ENCODE results near the gene SDK2.

The SDK2 gene

DNA sequence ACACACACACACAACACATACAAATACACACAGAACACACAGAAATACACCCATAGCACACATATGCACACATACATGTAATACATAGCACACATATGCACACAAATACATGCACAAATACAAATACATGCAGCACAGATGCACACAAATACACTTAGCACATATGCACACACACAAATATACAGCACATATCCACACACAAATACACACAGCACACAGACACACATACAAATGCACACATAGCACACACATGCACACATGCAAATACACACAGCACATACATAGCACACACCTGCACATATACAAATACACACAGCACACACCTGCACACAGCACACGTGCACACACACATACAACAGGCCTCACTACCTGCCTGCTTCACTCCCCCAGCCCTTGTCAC, 49.6 kb downstream of the SDK2 start:
- Histone ChIP-seq H2AK5ac (ENCODE audit: low read depth, low read length) (no peak overlapping the region), H3K4ac (ENCODE audit: low read length) (no peak overlapping the region), H3K27me3 (ENCODE audit: control insufficient read depth in 3 of 3, insufficient read depth in 3 of 3, low read depth in 1 of 3, low read length in 3 of 3) (no peaks in the 10 kb centered on the region), H3K9ac (ENCODE audit: low read depth, low read length, poor library complexity) (no peak overlapping the region), H2BK15ac (ENCODE audit: low read length) (no peak overlapping the region), H2BK12ac (ENCODE audit: low read length) (no peak overlapping the region), H3K18ac (ENCODE audit: low read length) (no peak overlapping the region), H3K4me1 (ENCODE audit: control insufficient read depth in 2 of 2, insufficient read depth in 1 of 2, low read depth in 1 of 2, low read length in 2 of 2) (peaks cover 10 to 18% of the 10 kb centered on the region in 2 donors), H2BK5ac (ENCODE audit: low read length) (no peak overlapping the region), H3K14ac (ENCODE audit: low read length) (no peak overlapping the region), H3K36me3 (replicated peaks in 1 of 2; ENCODE audit: control insufficient read depth in 2 of 2, insufficient read depth in 2 of 2, low read length in 2 of 2) (peaks cover 0 to 3% of the 10 kb centered on the region in 2 donors), H3K23ac (ENCODE audit: low read depth, low read length, poor library complexity) (no peak overlapping the region), H3K4me2 (ENCODE audit: insufficient read depth, low read length, poor library complexity, severe bottlenecking) (no peak overlapping the region), H3K79me1 (ENCODE audit: low read depth, low read length) (peaks cover 22% of the 10 kb centered on the region), H2AFZ (ENCODE audit: low read length) (no peak overlapping the region), H4K91ac (ENCODE audit: low read depth, low read length, poor library complexity) (no peak overlapping the region), H3K4me3 (ENCODE audit: low read length in 2 of 2) (peak overlapping the region in 1 of 2 donors; percentile 21), H3K9me3 (replicated peaks in 1 of 2; ENCODE audit: control insufficient read depth in 2 of 2, insufficient read depth in 1 of 2, low read depth in 1 of 2, low read length in 2 of 2) (no peaks in the 10 kb centered on the region), H2BK120ac (ENCODE audit: low read depth, low read length) (no peak overlapping the region), H3K27ac (replicated peaks; ENCODE audit: low read length) (no peak overlapping the region), H4K8ac (ENCODE audit: low read depth, low read length) (no peak overlapping the region)
- no peak for DNase-seq (ENCODE audit: low spot score)
- no CpG with 5 or more reads among the region's 1 CpG for WGBS, 2 donors (ENCODE audit: extremely low coverage in 2 of 2, insufficient read length in 2 of 2, insufficient replicate concordance in 1 of 2)

GRCh38 chr17:73594025-73594424, 50.2 kb downstream of the SDK2 start:
- H3K23ac ChIP-seq (ENCODE audit: low read depth, low read length, poor library complexity) = no peak overlapping the region
- no peak overlapping the region for H4K8ac ChIP-seq (ENCODE audit: low read depth, low read length)
- no peak overlapping the region for H3K14ac ChIP-seq (ENCODE audit: low read length)
- H2BK5ac ChIP-seq (ENCODE audit: low read length) = no peak overlapping the region
- H3K9me3 ChIP-seq (replicated peaks in 1 of 2; ENCODE audit: control insufficient read depth in 2 of 2, insufficient read depth in 1 of 2, low read depth in 1 of 2, low read length in 2 of 2) = no peaks in the 10 kb centered on the region
- H2BK15ac ChIP-seq (ENCODE audit: low read length) = no peak overlapping the region
- H3K9ac ChIP-seq (ENCODE audit: low read depth, low read length, poor library complexity) = no peak overlapping the region
- H3K79me1 ChIP-seq (ENCODE audit: low read depth, low read length) = peaks cover 22% of the 10 kb centered on the region
- H3K4me3 ChIP-seq (ENCODE audit: low read length in 2 of 2) = no peak overlapping the region
- no peak overlapping the region for H4K91ac ChIP-seq (ENCODE audit: low read depth, low read length, poor library complexity)
- H3K27ac ChIP-seq (replicated peaks; ENCODE audit: low read length) = no peak overlapping the region
- H2AFZ ChIP-seq (ENCODE audit: low read length) = no peak overlapping the region
- WGBS, 2 donors (ENCODE audit: extremely low coverage in 2 of 2, insufficient read length in 2 of 2, insufficient replicate concordance in 1 of 2) = no CpG with 5 or more reads among the region's 7 CpGs
- no peak overlapping the region for H2AK5ac ChIP-seq (ENCODE audit: low read depth, low read length)
- peaks cover 0 to 3% of the 10 kb centered on the region in 2 donors for H3K36me3 ChIP-seq (replicated peaks in 1 of 2; ENCODE audit: control insufficient read depth in 2 of 2, insufficient read depth in 2 of 2, low read length in 2 of 2)
- H3K27me3 ChIP-seq (ENCODE audit: control insufficient read depth in 3 of 3, insufficient read depth in 3 of 3, low read depth in 1 of 3, low read length in 3 of 3) = no peaks in the 10 kb centered on the region
- peaks cover 12 to 21% of the 10 kb centered on the region in 2 donors for H3K4me1 ChIP-seq (ENCODE audit: control insufficient read depth in 2 of 2, insufficient read depth in 1 of 2, low read depth in 1 of 2, low read length in 2 of 2)
- no peak overlapping the region for H3K4me2 ChIP-seq (ENCODE audit: insufficient read depth, low read length, poor library complexity, severe bottlenecking)
- no peak for DNase-seq (ENCODE audit: low spot score)
- H3K4ac ChIP-seq (ENCODE audit: low read length) = no peak overlapping the region
- no peak overlapping the region for H2BK120ac ChIP-seq (ENCODE audit: low read depth, low read length)
- no peak overlapping the region for H2BK12ac ChIP-seq (ENCODE audit: low read length)
- H3K18ac ChIP-seq (ENCODE audit: low read length) = no peak overlapping the region

GRCh38 chr17:73593249-73593965, 50.8 kb downstream of the SDK2 start:
- no peaks in the 10 kb centered on the region for H3K27me3 ChIP-seq (ENCODE audit: control insufficient read depth in 3 of 3, insufficient read depth in 3 of 3, low read depth in 1 of 3, low read length in 3 of 3)
- H3K27ac ChIP-seq (replicated peaks; ENCODE audit: low read length) = no peak overlapping the region
- H3K4me2 ChIP-seq (ENCODE audit: insufficient read depth, low read length, poor library complexity, severe bottlenecking) = no peak overlapping the region
- H3K79me1 ChIP-seq (ENCODE audit: low read depth, low read length) = peaks cover 23% of the 10 kb centered on the region
- peaks cover 12 to 24% of the 10 kb centered on the region in 2 donors for H3K4me1 ChIP-seq (ENCODE audit: control insufficient read depth in 2 of 2, insufficient read depth in 1 of 2, low read depth in 1 of 2, low read length in 2 of 2)
- H3K36me3 ChIP-seq (replicated peaks in 1 of 2; ENCODE audit: control insufficient read depth in 2 of 2, insufficient read depth in 2 of 2, low read length in 2 of 2) = peaks cover 0 to 3% of the 10 kb centered on the region in 2 donors
- H4K8ac ChIP-seq (ENCODE audit: low read depth, low read length) = no peak overlapping the region
- DNase-seq (ENCODE audit: low spot score) = no peak
- no peak overlapping the region for H3K9ac ChIP-seq (ENCODE audit: low read depth, low read length, poor library complexity)
- no peak overlapping the region for H4K91ac ChIP-seq (ENCODE audit: low read depth, low read length, poor library complexity)
- no peak overlapping the region for H2BK5ac ChIP-seq (ENCODE audit: low read length)
- no peak overlapping the region for H2BK15ac ChIP-seq (ENCODE audit: low read length)
- no peak overlapping the region for H3K4ac ChIP-seq (ENCODE audit: low read length)
- no peak overlapping the region for H2AK5ac ChIP-seq (ENCODE audit: low read depth, low read length)
- no peak overlapping the region for H3K14ac ChIP-seq (ENCODE audit: low read length)
- H3K4me3 ChIP-seq (ENCODE audit: low read length in 2 of 2) = no peak overlapping the region
- H2BK12ac ChIP-seq (ENCODE audit: low read length) = no peak overlapping the region
- H2BK120ac ChIP-seq (ENCODE audit: low read depth, low read length) = no peak overlapping the region
- H2AFZ ChIP-seq (ENCODE audit: low read length) = no peak overlapping the region
- H3K9me3 ChIP-seq (replicated peaks in 1 of 2; ENCODE audit: control insufficient read depth in 2 of 2, insufficient read depth in 1 of 2, low read depth in 1 of 2, low read length in 2 of 2) = no peaks in the 10 kb centered on the region
- peak overlapping the region; percentile 7 for H3K18ac ChIP-seq (ENCODE audit: low read length)
- H3K23ac ChIP-seq (ENCODE audit: low read depth, low read length, poor library complexity) = no peak overlapping the region
- no CpG with 5 or more reads among the region's 7 CpGs for WGBS, 2 donors (ENCODE audit: extremely low coverage in 2 of 2, insufficient read length in 2 of 2, insufficient replicate concordance in 1 of 2)

DNA sequence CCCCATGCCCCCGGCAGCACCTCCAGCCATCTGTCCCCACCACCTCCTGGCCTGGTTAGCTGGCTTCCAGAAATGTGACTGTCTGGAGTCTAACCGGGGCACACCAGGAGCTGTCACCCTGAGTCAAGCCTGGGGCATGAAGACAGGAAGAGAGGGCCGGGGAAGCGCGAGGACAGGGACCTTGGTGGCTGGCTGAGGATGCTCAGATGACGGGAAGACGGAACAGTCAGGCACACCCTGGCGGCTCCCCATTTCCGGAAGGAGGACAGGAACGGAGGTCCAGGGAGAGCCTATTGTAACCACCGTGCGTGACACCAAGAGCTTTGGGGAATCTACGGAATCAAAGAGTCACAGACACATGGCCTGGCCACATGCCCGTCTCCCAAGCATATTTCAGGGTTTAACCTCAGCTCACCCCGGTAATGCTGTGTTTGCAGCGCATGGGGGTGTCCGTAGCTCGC, 51.7 kb downstream of the SDK2 start:
- H3K27ac ChIP-seq (replicated peaks; ENCODE audit: low read length) = no peak overlapping the region
- no peak overlapping the region for H2BK15ac ChIP-seq (ENCODE audit: low read length)
- H3K4me3 ChIP-seq (ENCODE audit: low read length in 2 of 2) = no peak overlapping the region
- no peak overlapping the region for H4K8ac ChIP-seq (ENCODE audit: low read depth, low read length)
- no peak overlapping the region for H3K14ac ChIP-seq (ENCODE audit: low read length)
- H2BK120ac ChIP-seq (ENCODE audit: low read depth, low read length) = no peak overlapping the region
- no peak overlapping the region for H3K18ac ChIP-seq (ENCODE audit: low read length)
- no peak overlapping the region for H3K4ac ChIP-seq (ENCODE audit: low read length)
- no peak overlapping the region for H3K4me2 ChIP-seq (ENCODE audit: insufficient read depth, low read length, poor library complexity, severe bottlenecking)
- no peaks in the 10 kb centered on the region for H3K27me3 ChIP-seq (ENCODE audit: control insufficient read depth in 3 of 3, insufficient read depth in 3 of 3, low read depth in 1 of 3, low read length in 3 of 3)
- WGBS, 2 donors (ENCODE audit: extremely low coverage in 2 of 2, insufficient read length in 2 of 2, insufficient replicate concordance in 1 of 2) = no CpG with 5 or more reads among the region's 18 CpGs
- H3K9me3 ChIP-seq (replicated peaks in 1 of 2; ENCODE audit: control insufficient read depth in 2 of 2, insufficient read depth in 1 of 2, low read depth in 1 of 2, low read length in 2 of 2) = no peaks in the 10 kb centered on the region
- H2BK5ac ChIP-seq (ENCODE audit: low read length) = no peak overlapping the region
- peaks cover 12 to 27% of the 10 kb centered on the region in 2 donors for H3K4me1 ChIP-seq (ENCODE audit: control insufficient read depth in 2 of 2, insufficient read depth in 1 of 2, low read depth in 1 of 2, low read length in 2 of 2)
- H3K36me3 ChIP-seq (replicated peaks in 1 of 2; ENCODE audit: control insufficient read depth in 2 of 2, insufficient read depth in 2 of 2, low read length in 2 of 2) = peaks cover 0 to 3% of the 10 kb centered on the region in 2 donors
- no peak overlapping the region for H2AFZ ChIP-seq (ENCODE audit: low read length)
- H3K23ac ChIP-seq (ENCODE audit: low read depth, low read length, poor library complexity) = no peak overlapping the region
- no peak overlapping the region for H3K9ac ChIP-seq (ENCODE audit: low read depth, low read length, poor library complexity)
- no peak overlapping the region for H4K91ac ChIP-seq (ENCODE audit: low read depth, low read length, poor library complexity)
- no peak overlapping the region for H2AK5ac ChIP-seq (ENCODE audit: low read depth, low read length)
- DNase-seq (ENCODE audit: low spot score) = no peak
- H3K79me1 ChIP-seq (ENCODE audit: low read depth, low read length) = peaks cover 19% of the 10 kb centered on the region
- no peak overlapping the region for H2BK12ac ChIP-seq (ENCODE audit: low read length)

Data from neuronal stem cell (in vitro differentiated cells).